ENCODE results near the gene LCE1F.

DNA sequence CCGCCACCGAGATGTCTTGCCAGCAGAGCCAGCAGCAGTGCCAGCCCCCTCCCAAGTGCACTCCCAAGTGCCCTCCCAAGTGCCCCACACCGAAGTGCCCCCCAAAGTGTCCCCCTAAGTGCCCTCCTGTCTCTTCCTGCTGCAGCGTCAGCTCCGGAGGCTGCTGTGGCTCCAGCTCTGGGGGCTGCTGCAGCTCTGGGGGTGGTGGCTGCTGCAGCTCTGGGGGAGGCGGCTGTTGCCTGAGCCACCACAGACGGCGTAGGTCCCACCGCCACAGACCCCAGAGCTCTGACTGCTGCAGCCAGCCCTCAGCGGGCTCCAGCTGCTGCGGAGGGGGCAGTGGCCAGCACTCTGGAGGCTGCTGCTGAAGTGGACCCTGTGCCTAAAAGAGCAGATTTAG, 1.4 kb downstream of the LCE1F start:
- TF ChIP-seq, protein P1, sequence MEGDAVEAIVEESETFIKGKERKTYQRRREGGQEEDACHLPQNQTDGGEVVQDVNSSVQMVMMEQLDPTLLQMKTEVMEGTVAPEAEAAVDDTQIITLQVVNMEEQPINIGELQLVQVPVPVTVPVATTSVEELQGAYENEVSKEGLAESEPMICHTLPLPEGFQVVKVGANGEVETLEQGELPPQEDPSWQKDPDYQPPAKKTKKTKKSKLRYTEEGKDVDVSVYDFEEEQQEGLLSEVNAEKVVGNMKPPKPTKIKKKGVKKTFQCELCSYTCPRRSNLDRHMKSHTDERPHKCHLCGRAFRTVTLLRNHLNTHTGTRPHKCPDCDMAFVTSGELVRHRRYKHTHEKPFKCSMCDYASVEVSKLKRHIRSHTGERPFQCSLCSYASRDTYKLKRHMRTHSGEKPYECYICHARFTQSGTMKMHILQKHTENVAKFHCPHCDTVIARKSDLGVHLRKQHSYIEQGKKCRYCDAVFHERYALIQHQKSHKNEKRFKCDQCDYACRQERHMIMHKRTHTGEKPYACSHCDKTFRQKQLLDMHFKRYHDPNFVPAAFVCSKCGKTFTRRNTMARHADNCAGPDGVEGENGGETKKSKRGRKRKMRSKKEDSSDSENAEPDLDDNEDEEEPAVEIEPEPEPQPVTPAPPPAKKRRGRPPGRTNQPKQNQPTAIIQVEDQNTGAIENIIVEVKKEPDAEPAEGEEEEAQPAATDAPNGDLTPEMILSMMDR (conservative IDR thresholded peaks at IDR 0.05) = no peak
- no peak for TF ChIP-seq EZH2 (IDR thresholded peaks at IDR 0.05; ENCODE audit: low read depth)

Data from PC-9 (cell line).